Activated CD4-positive, alpha-beta memory T cell treated with anti-CD3 and anti-CD28 coated beads for 36 hours (primary cell): ENCODE results near the gene MEPE. TPM values are rescaled to one million over a fixed set of nuclear protein-coding genes. Genes with fewer than 3 reads are reported as not detected.
A peak's percentile ranks its signal among the peaks of the same experiment; 100 is the strongest.

ENCODE experiments used
- CTCF ChIA-PET: fragments of 350-600 bp; sonication (Branson Sonifier 250); formaldehyde crosslinking; loops from one replicate; lab custom pipeline; 2021; ENCODE audit warnings: antibody characterized with exemption, inconsistent platforms; lab: Charles Lee
- POLR2A ChIA-PET: fragments of 350-600 bp; sonication (Branson Sonifier 250); formaldehyde crosslinking; loops from one replicate; lab custom pipeline; 2021; ENCODE audit warnings: antibody characterized with exemption; lab: Charles Lee
- DNase-seq: peaks from one replicate; pipeline ENCODE4 v3.0.0-alpha.2; 2020
- H3K27ac Mint-ChIP-seq: one replicate; pipeline ENCODE4 v1.8.0; 2021; ENCODE audit warnings: mixed read lengths
- H3K27me3 Mint-ChIP-seq: one replicate; pipeline ENCODE4 v1.8.0; 2021; ENCODE audit warnings: mixed read lengths
- H3K36me3 Mint-ChIP-seq: one replicate; pipeline ENCODE4 v1.8.0; 2021; ENCODE audit warnings: mixed read lengths
- H3K4me1 Mint-ChIP-seq: one replicate; pipeline ENCODE4 v1.8.0; 2021; ENCODE audit warnings: low read depth, mixed read lengths
- H3K4me3 Mint-ChIP-seq: one replicate; pipeline ENCODE4 v1.8.0; 2021; ENCODE audit warnings: mild to moderate bottlenecking, mixed read lengths
- H3K9me3 Mint-ChIP-seq: one replicate; pipeline ENCODE4 v1.8.0; 2021; ENCODE audit warnings: mixed read lengths
- intact Hi-C: fragments of 100-400 bp; cut with micrococcal nuclease; formaldehyde crosslinking; loops from one replicate; pipeline ENCODE4 v1.15.1; 2023
- total RNA-seq, 2 experiments: library from RNA; stranded (reverse); gene quantifications; one replicate each; pipeline ENCODE4 v1.2.3, GENCODE V29; 2021

MEPE gene
- total RNA-seq, 2 experiments from 2014 or later, result not detected

DNA sequence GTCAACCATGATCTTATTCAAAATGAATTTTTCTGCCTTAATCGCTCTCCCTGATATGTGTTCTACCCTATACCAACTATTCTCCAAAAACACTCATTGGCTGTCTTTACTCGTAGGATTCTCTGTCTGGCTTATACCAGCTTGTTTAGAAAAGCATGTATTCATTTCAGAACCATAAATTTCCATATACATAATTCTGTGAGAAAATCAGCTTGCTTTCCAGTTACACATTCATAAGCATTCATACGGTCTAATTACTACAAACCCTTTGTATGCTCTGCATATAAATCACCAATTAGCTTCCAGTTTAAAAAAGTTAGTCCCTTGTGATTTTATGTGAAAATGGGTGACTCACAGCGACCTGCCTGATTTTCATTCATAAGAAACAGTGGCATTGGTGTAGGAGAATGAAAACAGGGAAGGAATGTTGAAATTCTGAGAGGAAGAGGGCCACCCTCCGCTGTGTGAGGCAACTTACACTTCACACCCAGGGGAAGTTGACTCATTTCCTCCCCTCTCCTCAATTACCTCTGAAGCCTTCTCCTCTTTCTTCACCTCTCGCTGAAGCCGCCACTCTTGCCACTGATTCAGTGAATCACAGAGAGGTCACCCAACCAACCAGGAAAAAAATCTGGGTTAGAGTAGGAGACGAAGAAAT lies 63.3 kb downstream of the MEPE start:
- H3K27ac Mint-ChIP-seq, result no peak overlapping the region
- H3K9me3 Mint-ChIP-seq, result peaks cover 6% of the 10 kb centered on the region

More for the DNA sequence above, 63.3 kb downstream of the MEPE start:
- CTCF ChIA-PET, result interaction anchor here (0.7 kb wide), 1 partner anchor 68 kb away, joined by 4 read pairs; no protein-coding TSS in a partner anchor
- Mint-ChIP-seq H3K4me1 (peaks cover 14% of the 10 kb centered on the region), H3K36me3 (no peaks in the 10 kb centered on the region), H3K27me3 (peaks cover 8% of the 10 kb centered on the region), H3K4me3 (no peak overlapping the region)
- POLR2A ChIA-PET, result no interaction called here
- peak; percentile 21 for DNase-seq
- intact Hi-C loops, result no loop called here

Other genes starting within 250 kb of the MEPE start
- gene DSPP, start 224.4 kb upstream of the MEPE start, total RNA-seq, result not detected
- gene DMP1, start 182.7 kb upstream of the MEPE start, total RNA-seq, result not detected
- gene IBSP, start 33.4 kb upstream of the MEPE start, total RNA-seq, result not detected
- gene SPP1, start 142.7 kb downstream of the MEPE start, total RNA-seq, result under 1 TPM in 1 of 2 experiments, not detected in 1; 0.45 TPM
- gene PKD2, start 174.7 kb downstream of the MEPE start, total RNA-seq, result 1 to 10 TPM; 4.0 to 4.2 TPM